Neutrophil (primary cell): Measurements from ENCODE around the gene REEP1.

Experiments
- H3K27ac ChIP-seq: fragments of 200-600 bp; sonication (generic); 2 replicates; pipeline ENCODE4 v1.5.1; 2016; ENCODE audit warnings: mild to moderate bottlenecking, moderate library complexity
- H3K27me3 ChIP-seq: fragments of 200-600 bp; sonication (generic); 2 replicates; pipeline ENCODE4 v1.6.0; 2016; ENCODE audit warnings: mild to moderate bottlenecking
- H3K36me3 ChIP-seq: fragments of 200-600 bp; sonication (generic); 2 replicates; pipeline ENCODE4 v1.5.1; 2017
- H3K4me1 ChIP-seq, 2 experiments: fragments of 200-600 bp in 1 of 2; sonication (generic) in 1 of 2; 1 replicate in 1 of 2; 2 replicates in 1 of 2; pipeline versions ENCODE4 v1.5.1 to v1.6.1; 2013 to 2016; ENCODE audit warnings: low read depth in 1 of 2, low read length in 1 of 2, mild to moderate bottlenecking in 1 of 2, moderate library complexity in 1 of 2; ENCODE audit not compliant: control insufficient read depth in 1 of 2, insufficient read depth in 1 of 2
- H3K4me3 ChIP-seq, 2 experiments: fragments of 200-600 bp in 1 of 2; sonication (generic) in 1 of 2; 1 replicate in 1 of 2; 2 replicates in 1 of 2; pipeline ENCODE4 v1.5.1; 2013 to 2016; ENCODE audit warnings: low read depth in 1 of 2, low read length in 1 of 2, mild to moderate bottlenecking in 1 of 2, moderate library complexity in 1 of 2
- H3K9me3 ChIP-seq: fragments of 200-600 bp; sonication (generic); 2 replicates; pipeline ENCODE4 v1.5.1; 2016
- TF ChIP-seq, protein P1 (sequence below): fragments of 200-600 bp; sonication (generic); IDR thresholded peaks from 2 replicates; pipeline ENCODE4 v1.5.1; 2016; ENCODE audit warnings: antibody characterized with exemption

The REEP1 gene

DNA sequence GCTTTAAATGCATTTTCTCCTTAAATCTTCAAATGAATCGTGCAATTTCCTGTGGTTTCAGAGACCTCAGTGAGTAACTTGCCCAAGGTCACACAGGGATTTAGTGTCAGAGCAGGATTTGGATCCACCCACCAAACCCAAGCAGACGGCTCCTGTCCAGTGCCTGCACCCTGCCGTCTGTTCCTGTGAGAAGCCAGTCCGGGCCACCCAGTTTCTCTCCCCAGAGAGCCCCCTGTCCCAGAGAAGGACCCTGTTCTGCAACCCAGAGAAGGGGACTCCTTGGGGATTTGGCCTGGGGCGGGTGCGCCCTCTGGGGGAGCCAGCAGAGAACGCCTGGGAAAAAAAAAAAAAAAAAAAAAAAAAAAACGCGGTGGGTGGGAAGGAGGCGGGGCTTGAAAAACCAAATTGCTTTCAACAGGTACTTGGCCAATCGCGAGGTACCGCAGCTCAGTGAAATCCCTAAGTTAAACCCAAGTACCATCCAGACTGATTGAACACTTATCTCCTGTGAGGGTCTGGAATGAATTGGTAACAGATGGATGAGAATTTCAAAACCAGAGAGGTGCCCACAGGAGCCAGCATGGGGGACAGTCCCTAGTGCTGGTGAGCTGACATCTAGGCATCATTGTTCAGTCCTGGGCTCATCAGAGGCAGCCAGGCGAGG, 30.9 kb upstream of the REEP1 start:
- H3K4me3 ChIP-seq = no peak overlapping the region

DNA sequence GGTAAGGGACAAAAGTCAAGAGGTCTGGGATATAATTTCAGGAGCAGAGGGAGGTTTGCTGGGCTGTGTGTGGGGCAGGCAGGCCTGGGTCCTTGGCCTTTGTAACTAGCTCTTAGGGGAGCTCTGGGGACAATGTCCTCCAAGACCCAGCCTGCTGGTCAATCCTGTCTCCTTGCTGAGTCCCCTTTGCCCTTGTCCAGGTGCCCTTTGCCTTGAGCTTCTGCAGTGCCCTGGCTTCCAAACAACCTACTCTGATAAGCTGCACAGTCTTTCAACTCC, 30.0 kb upstream of the REEP1 start:
- H3K4me3 ChIP-seq = no peak overlapping the region
- TF ChIP-seq, protein P1, sequence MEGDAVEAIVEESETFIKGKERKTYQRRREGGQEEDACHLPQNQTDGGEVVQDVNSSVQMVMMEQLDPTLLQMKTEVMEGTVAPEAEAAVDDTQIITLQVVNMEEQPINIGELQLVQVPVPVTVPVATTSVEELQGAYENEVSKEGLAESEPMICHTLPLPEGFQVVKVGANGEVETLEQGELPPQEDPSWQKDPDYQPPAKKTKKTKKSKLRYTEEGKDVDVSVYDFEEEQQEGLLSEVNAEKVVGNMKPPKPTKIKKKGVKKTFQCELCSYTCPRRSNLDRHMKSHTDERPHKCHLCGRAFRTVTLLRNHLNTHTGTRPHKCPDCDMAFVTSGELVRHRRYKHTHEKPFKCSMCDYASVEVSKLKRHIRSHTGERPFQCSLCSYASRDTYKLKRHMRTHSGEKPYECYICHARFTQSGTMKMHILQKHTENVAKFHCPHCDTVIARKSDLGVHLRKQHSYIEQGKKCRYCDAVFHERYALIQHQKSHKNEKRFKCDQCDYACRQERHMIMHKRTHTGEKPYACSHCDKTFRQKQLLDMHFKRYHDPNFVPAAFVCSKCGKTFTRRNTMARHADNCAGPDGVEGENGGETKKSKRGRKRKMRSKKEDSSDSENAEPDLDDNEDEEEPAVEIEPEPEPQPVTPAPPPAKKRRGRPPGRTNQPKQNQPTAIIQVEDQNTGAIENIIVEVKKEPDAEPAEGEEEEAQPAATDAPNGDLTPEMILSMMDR = no peak
- H3K27me3 ChIP-seq = peaks cover 11% of the 10 kb centered on the region
- H3K9me3 ChIP-seq = no peaks in the 10 kb centered on the region
- H3K4me1 ChIP-seq = peaks cover 3 to 7% of the 10 kb centered on the region in 2 experiments
- H3K27ac ChIP-seq = no peak overlapping the region
- H3K36me3 ChIP-seq = no peaks in the 10 kb centered on the region

More for the DNA sequence above, 30.9 kb upstream of the REEP1 start:
- H3K27ac ChIP-seq = no peak overlapping the region
- TF ChIP-seq, protein P1 = no peak
- H3K9me3 ChIP-seq = no peaks in the 10 kb centered on the region
- no peaks in the 10 kb centered on the region for H3K36me3 ChIP-seq
- peaks cover 3 to 7% of the 10 kb centered on the region in 2 experiments for H3K4me1 ChIP-seq
- H3K27me3 ChIP-seq = peaks cover 17% of the 10 kb centered on the region

DNA sequence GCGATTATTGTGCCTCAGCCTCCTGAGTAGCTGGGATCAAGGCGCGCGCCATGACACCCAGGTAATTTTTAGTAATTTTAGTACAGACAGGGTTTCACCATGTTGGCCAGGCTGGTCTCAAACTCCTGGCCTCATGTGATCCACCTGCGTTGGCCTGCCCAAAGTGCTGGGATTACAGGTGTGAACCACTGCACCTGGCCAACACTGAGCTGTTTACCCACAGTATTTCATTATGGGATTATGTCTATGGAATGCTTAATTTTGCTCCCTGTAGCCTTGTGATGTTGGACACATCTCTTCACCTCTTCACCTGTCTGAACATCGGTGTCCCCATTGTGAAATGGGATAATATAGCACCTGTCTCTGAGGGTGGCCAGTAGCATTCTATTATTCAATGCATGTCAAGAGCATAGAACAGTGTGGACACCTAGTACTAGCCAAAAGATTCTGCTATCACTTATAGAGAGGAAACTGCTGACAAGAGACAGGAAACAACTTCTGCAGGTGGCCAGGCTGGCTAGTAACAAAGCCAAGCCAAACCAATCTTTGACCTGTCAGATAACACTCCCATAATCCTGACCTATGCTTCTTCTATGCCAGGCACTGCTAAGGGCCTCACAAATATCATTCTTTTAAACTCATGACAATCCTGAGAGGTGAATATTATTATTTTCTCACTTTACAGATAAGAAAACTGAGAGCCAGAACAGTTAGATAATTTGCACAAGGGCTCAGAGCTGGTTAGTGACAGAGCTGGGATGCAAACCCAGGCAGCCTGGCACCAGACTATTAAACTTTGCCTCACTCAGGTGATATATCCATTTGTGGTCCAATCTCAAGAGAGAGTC, 29.4 kb upstream of the REEP1 start:
- H3K4me1 ChIP-seq = peaks cover 3 to 7% of the 10 kb centered on the region in 2 experiments
- H3K4me3 ChIP-seq = no peak overlapping the region
- TF ChIP-seq, protein P1 = no peak
- H3K36me3 ChIP-seq = no peaks in the 10 kb centered on the region
- peaks cover 11% of the 10 kb centered on the region for H3K27me3 ChIP-seq
- no peak overlapping the region for H3K27ac ChIP-seq
- no peaks in the 10 kb centered on the region for H3K9me3 ChIP-seq

DNA sequence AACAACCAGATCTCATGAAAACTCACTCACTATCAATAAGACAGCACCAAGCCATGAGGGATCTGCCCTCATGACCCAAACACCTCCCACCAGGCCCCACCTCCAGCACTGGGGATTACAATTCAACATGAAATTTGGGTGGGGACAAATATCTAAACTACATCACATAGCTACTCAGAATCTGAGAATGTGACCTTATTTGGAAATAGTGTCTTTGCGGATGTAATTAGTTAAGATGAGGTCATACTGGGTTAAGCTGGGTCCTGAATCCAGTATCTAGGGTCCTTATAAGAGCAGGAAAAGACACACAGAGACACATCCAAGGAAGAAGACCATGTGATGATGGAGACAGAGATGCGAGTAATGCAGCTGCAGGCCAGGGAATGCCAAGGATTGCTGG, 27.5 kb upstream of the REEP1 start:
- TF ChIP-seq, protein P1 = no peak
- no peaks in the 10 kb centered on the region for H3K9me3 ChIP-seq
- H3K36me3 ChIP-seq = no peaks in the 10 kb centered on the region
- peaks cover 3 to 7% of the 10 kb centered on the region in 2 experiments for H3K4me1 ChIP-seq
- H3K27ac ChIP-seq = no peak overlapping the region
- H3K27me3 ChIP-seq = peaks cover 11% of the 10 kb centered on the region
- H3K4me3 ChIP-seq = no peak overlapping the region

DNA sequence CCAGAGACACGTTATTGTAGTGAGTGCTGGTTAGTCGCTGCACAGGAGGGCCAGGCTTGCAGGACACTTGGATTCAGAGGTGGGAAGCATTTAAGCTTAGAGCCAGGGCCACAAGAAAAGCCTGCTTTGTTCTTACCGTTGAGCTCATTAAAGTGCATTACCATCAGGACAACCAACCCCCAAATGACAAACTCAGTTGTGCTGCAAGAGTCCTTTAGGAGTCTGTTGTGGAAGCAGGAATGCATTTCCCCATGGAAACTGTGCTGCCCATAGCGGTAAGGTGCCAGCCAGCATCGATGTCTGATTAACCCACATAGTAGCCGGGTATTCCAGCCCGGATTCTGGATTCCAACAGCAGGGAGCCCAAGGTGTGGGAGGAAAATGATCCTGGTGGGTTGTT, 23.4 kb upstream of the REEP1 start:
- Histone ChIP-seq H3K4me3 (no peak overlapping the region), H3K9me3 (no peaks in the 10 kb centered on the region), H3K27ac (no peak overlapping the region), H3K36me3 (no peaks in the 10 kb centered on the region), H3K27me3 (peaks cover 10% of the 10 kb centered on the region), H3K4me1 (no peaks in the 10 kb centered on the region)
- TF ChIP-seq, protein P1 = no peak
